Liver (tissue), 9 donors: Measurements from ENCODE around the gene SORCS2. TPM values are rescaled to one million over a fixed set of nuclear protein-coding genes. Genes with fewer than 3 reads are reported as not detected.

Experiments
- DNase-seq: peaks from one replicate; pipeline ENCODE4 v3.0.0-alpha.2; 2017; ENCODE audit warnings: low spot score
- H3K27ac ChIP-seq, 2 donors: one replicate each; pipeline ENCODE4 v1.7.0; 2013; ENCODE audit warnings: inconsistent platforms in 2 of 2, low read length in 2 of 2, control low read depth in 1 of 2, low read depth in 1 of 2, mild to moderate bottlenecking in 1 of 2
- H3K27me3 ChIP-seq, 4 donors: one replicate each; pipeline versions ENCODE4 v1.6.1 to v1.7.0; 2013; ENCODE audit warnings: low read length in 3 of 4, inconsistent platforms in 1 of 4, mild to moderate bottlenecking in 1 of 4, moderate library complexity in 1 of 4; ENCODE audit not compliant: control insufficient read depth in 4 of 4, insufficient read depth in 4 of 4
- H3K36me3 ChIP-seq, 4 donors: one replicate each; pipeline versions ENCODE4 v1.6.1 to v1.7.0; 2013; ENCODE audit warnings: low read length in 3 of 4, mild to moderate bottlenecking in 3 of 4, low read depth in 1 of 4, moderate library complexity in 1 of 4; ENCODE audit not compliant: control insufficient read depth in 4 of 4, insufficient read depth in 3 of 4
- H3K4me1 ChIP-seq, 4 donors: one replicate each; pipeline versions ENCODE4 v1.6.1 to v1.7.0; 2013; ENCODE audit warnings: low read length in 3 of 4, mild to moderate bottlenecking in 3 of 4, moderate library complexity in 1 of 4; ENCODE audit not compliant: control insufficient read depth in 4 of 4, insufficient read depth in 4 of 4
- H3K4me3 ChIP-seq, 3 donors: one replicate each; pipeline versions ENCODE4 v1.6.1 to v1.7.0; 2013; ENCODE audit warnings: low read length in 3 of 3, control low read depth in 1 of 3, low read depth in 1 of 3, mild to moderate bottlenecking in 1 of 3
- H3K9ac ChIP-seq, 2 donors: one replicate each; pipeline ENCODE4 v1.7.0; 2013; ENCODE audit warnings: low read length in 2 of 2, mild to moderate bottlenecking in 2 of 2, moderate library complexity in 2 of 2, control low read depth in 1 of 2, low read depth in 1 of 2
- H3K9me3 ChIP-seq, 4 donors: one replicate each; pipeline versions ENCODE4 v1.6.1 to v1.7.0; 2013; ENCODE audit warnings: low read length in 3 of 4; ENCODE audit not compliant: control insufficient read depth in 4 of 4
- ATF3 ChIP-seq: IDR thresholded peaks from 2 replicates; pipeline ENCODE4 v1.6.1; 2016; ENCODE audit warnings: antibody characterized with exemption
- CTCF ChIP-seq: fragments of 150-350 bp; IDR thresholded peaks from 2 replicates; pipeline ENCODE4 v1.5.1; 2017; ENCODE audit warnings: improper control_type of control experiment, low read depth, low read length; ENCODE audit not compliant: missing input control
- EGR1 ChIP-seq, 2 donors: IDR thresholded peaks; 2 replicates each; pipeline ENCODE4 v1.6.1; 2016 to 2018; ENCODE audit warnings: antibody characterized with exemption in 2 of 2, low read depth in 2 of 2
- FOXA1 ChIP-seq: IDR thresholded peaks from 2 replicates; pipeline ENCODE4 v1.6.1; 2016; ENCODE audit warnings: antibody characterized with exemption
- FOXA2 ChIP-seq: IDR thresholded peaks from 2 replicates; pipeline ENCODE4 v1.6.1; 2016; ENCODE audit warnings: antibody characterized with exemption
- GABPA ChIP-seq, 2 donors: IDR thresholded peaks in 1 of 2; conservative IDR thresholded peaks in 1 of 2; 2 replicates each; pipeline ENCODE4 v1.6.1; 2016; ENCODE audit warnings: antibody characterized with exemption in 2 of 2, mild to moderate bottlenecking in 1 of 2, moderate library complexity in 1 of 2
- HNF4A ChIP-seq, 2 donors: conservative IDR thresholded peaks; 2 replicates each; pipeline ENCODE4 v1.6.1; 2016; ENCODE audit warnings: antibody characterized with exemption in 2 of 2, mild to moderate bottlenecking in 2 of 2
- HNF4G ChIP-seq: IDR thresholded peaks from 2 replicates; pipeline ENCODE4 v1.6.1; 2016; ENCODE audit warnings: antibody characterized with exemption
- JUND ChIP-seq, 2 donors: IDR thresholded peaks; 2 replicates each; pipeline ENCODE4 v1.6.1; 2016; ENCODE audit warnings: antibody characterized with exemption in 2 of 2
- MAX ChIP-seq: IDR thresholded peaks from 2 replicates; pipeline ENCODE4 v1.6.1; 2016; ENCODE audit warnings: antibody characterized with exemption
- NR2F2 ChIP-seq: IDR thresholded peaks from 2 replicates; pipeline ENCODE4 v1.6.1; 2016; ENCODE audit warnings: antibody characterized with exemption
- SP1 ChIP-seq: IDR thresholded peaks from 2 replicates; pipeline ENCODE4 v1.6.1; 2018; ENCODE audit warnings: antibody characterized with exemption, mild to moderate bottlenecking
- TAF1 ChIP-seq: conservative IDR thresholded peaks from 2 replicates; pipeline ENCODE4 v1.6.1; 2016; ENCODE audit warnings: antibody characterized with exemption, mild to moderate bottlenecking
- YY1 ChIP-seq: IDR thresholded peaks from 2 replicates; pipeline ENCODE4 v1.6.1; 2016; ENCODE audit warnings: antibody characterized with exemption, mild to moderate bottlenecking
- ZBTB33 ChIP-seq: IDR thresholded peaks from 2 replicates; pipeline ENCODE4 v1.6.1; 2016; ENCODE audit warnings: antibody characterized with exemption
- WGBS: extraction: QIAGEN DNeasy Blood & Tissue Kit; methylation state at CpG from one replicate; pipeline ENCODE4 v1.1.7; 2013; 5-methylcytosine and 5-hydroxymethylcytosine counted together
- polyA plus RNA-seq, 2 donors: library from polyadenylated mRNA; stranded (reverse) in 1 of 2; unstranded in 1 of 2; fragments of 200-250 nt in 1 of 2; fragments of >200 nt in 1 of 2; fragmentation: Nextera tagmentation in 1 of 2; extraction: Ambion mirVana in 1 of 2; gene quantifications; one replicate each; pipeline versions ENCODE4 v1.2.1 to v1.2.3, GENCODE V29; 2013 to 2015
- total RNA-seq, 2 donors: library from RNA; depleted of rRNA; stranded (reverse); fragments of >200 nt; gene quantifications; one replicate each; pipeline ENCODE4 v1.2.3, GENCODE V29; 2014
- TF ChIP-seq, protein P1 (sequence below): IDR thresholded peaks from 2 replicates; pipeline ENCODE4 v1.6.1; 2016; ENCODE audit warnings: antibody characterized with exemption, mild to moderate bottlenecking
- donor health status: healthy.
- donor health status: healthy.
- donor health status: healthy.
- donor health status: healthy.
- donor health status: healthy.

Gene SORCS2
- total and polyA plus RNA-seq, 4 donors = 0.10 to 1.4 (median 0.92) TPM

GRCh38 chr4:7266525-7267292 is 74.4 kb downstream of the SORCS2 start:
- Histone ChIP-seq H3K36me3 (no peaks in the 10 kb centered on the region), H3K27me3 (no peaks in the 10 kb centered on the region), H3K9ac (no peak overlapping the region), H3K9me3 (no peaks in the 10 kb centered on the region), H3K27ac (no peak overlapping the region), H3K4me1 (no peaks in the 10 kb centered on the region), H3K4me3 (no peak overlapping the region)
- WGBS = 88% methylated on average over 18 of the region's 18 CpGs
- DNase-seq = no peak
- TF ChIP-seq GABPA (IDR thresholded peaks at IDR 0.05 in 1 of 2, conservative IDR thresholded peaks at IDR 0.05 in 1 of 2) (no peak), TAF1 (no peak), JUND (IDR thresholded peaks at IDR 0.05) (no peak), ZBTB33 (no peak), HNF4A (conservative IDR thresholded peaks at IDR 0.05) (no peak), CTCF (no peak)

GRCh38 chr4:7267829-7268228 is 75.5 kb downstream of the SORCS2 start:
- Histone ChIP-seq H3K4me1 (no peaks in the 10 kb centered on the region), H3K36me3 (no peaks in the 10 kb centered on the region), H3K27me3 (no peaks in the 10 kb centered on the region), H3K9ac (no peak overlapping the region), H3K9me3 (no peaks in the 10 kb centered on the region), H3K4me3 (no peak overlapping the region), H3K27ac (no peak overlapping the region)
- 87% methylated on average over 7 of the region's 7 CpGs for WGBS
- DNase-seq = no peak
- TF ChIP-seq EGR1 (IDR thresholded peaks at IDR 0.05; ENCODE audit: low read depth in 2 of 2) (no peak), HNF4G (no peak), TAF1 (no peak), FOXA2 (no peak), HNF4A (conservative IDR thresholded peaks at IDR 0.05) (no peak)

DNA sequence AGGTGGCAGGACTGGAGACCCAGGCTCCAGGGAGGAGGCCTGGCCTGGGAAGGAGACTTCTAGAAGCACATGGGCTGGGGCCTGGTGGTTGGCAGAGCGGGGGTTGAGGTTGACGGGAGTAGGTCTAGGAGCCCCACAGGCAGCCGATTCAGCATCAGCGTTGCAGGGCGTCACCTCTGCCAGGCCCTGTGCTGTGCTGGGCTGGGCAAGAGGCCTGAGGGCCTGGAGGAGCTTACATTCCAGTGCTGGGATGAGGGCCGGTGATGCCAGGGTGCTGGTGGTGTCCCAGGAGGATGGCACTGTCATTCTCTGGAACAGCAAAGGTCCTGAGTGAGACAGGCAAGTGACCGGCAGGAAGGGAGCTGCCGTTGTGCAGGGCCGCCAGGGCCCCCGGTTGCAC is 76.6 kb downstream of the SORCS2 start:
- no peaks in the 10 kb centered on the region for H3K9me3 ChIP-seq
- H3K36me3 ChIP-seq = no peaks in the 10 kb centered on the region
- peaks cover 0 to 5% (median 0%) of the 10 kb centered on the region in 4 donors for H3K4me1 ChIP-seq
- 95% methylated on average over 10 of the region's 10 CpGs for WGBS
- no peak overlapping the region for H3K4me3 ChIP-seq
- H3K27ac ChIP-seq = no peak overlapping the region
- no peak overlapping the region for H3K9ac ChIP-seq
- no peak for DNase-seq
- H3K27me3 ChIP-seq = no peaks in the 10 kb centered on the region
- TF ChIP-seq YY1 = no peak
- no peak for TF ChIP-seq ATF3
- TF ChIP-seq TAF1 = no peak
- no peak for TF ChIP-seq MAX
- TF ChIP-seq SP1 = no peak
- TF ChIP-seq, protein P1, sequence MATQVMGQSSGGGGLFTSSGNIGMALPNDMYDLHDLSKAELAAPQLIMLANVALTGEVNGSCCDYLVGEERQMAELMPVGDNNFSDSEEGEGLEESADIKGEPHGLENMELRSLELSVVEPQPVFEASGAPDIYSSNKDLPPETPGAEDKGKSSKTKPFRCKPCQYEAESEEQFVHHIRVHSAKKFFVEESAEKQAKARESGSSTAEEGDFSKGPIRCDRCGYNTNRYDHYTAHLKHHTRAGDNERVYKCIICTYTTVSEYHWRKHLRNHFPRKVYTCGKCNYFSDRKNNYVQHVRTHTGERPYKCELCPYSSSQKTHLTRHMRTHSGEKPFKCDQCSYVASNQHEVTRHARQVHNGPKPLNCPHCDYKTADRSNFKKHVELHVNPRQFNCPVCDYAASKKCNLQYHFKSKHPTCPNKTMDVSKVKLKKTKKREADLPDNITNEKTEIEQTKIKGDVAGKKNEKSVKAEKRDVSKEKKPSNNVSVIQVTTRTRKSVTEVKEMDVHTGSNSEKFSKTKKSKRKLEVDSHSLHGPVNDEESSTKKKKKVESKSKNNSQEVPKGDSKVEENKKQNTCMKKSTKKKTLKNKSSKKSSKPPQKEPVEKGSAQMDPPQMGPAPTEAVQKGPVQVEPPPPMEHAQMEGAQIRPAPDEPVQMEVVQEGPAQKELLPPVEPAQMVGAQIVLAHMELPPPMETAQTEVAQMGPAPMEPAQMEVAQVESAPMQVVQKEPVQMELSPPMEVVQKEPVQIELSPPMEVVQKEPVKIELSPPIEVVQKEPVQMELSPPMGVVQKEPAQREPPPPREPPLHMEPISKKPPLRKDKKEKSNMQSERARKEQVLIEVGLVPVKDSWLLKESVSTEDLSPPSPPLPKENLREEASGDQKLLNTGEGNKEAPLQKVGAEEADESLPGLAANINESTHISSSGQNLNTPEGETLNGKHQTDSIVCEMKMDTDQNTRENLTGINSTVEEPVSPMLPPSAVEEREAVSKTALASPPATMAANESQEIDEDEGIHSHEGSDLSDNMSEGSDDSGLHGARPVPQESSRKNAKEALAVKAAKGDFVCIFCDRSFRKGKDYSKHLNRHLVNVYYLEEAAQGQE = no peak
- TF ChIP-seq HNF4G = no peak
- no peak for TF ChIP-seq HNF4A (conservative IDR thresholded peaks at IDR 0.05)
- TF ChIP-seq FOXA2 = no peak
- TF ChIP-seq GABPA (IDR thresholded peaks at IDR 0.05 in 1 of 2, conservative IDR thresholded peaks at IDR 0.05 in 1 of 2) = no peak
- no peak for TF ChIP-seq CTCF
- TF ChIP-seq NR2F2 = no peak
- TF ChIP-seq EGR1 (IDR thresholded peaks at IDR 0.05; ENCODE audit: low read depth in 2 of 2) = no peak
- TF ChIP-seq FOXA1 = no peak
